ENCODE results near the gene LTBP4. TPM values are rescaled to one million over a fixed set of nuclear protein-coding genes. Genes with fewer than 3 reads are reported as not detected.

LTBP4 gene
- total and polyA plus RNA-seq, 2 of the 13 experiments (the other 11 are each of a cell fraction or from before 2014, with no cell fraction given) = 0.86 to 2.3 TPM

DNA sequence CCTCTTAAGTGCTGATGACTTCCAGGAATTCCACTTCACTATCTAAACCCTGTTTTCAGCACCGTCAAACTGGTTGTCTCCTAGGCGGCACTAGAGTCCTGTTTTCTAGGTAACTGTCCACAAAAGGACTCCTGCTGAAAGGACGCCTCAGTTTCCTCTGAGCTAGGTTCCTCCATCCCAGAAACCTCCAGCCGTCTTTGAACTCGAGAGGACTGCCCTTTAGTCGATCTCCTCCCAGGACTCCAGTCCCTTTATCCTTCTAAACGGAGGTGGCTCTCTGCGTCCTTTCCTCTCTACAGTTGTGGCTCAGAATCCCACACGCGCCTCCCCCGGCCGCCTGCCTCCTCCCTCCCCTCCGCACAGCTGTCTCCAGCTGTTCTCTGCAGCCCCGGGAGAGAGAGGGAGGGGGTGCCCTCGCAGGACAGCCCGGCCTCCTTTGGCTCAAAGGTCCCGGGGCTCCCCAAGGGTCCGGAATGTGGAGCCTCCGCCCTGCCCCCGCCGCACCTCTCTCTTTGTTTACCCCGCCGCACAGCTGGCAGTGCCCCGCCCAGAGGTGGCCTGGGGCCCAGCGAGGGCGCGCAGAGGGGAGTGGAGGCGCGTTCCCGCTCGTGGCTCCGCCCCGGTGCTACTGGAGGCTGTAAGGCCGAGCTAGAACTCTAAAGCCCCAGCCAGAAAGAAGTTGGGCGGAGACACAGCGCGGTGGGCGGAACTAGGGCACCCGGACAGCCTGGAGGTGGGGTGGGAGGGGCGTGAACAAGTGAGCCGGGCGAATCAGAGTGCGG lies 2.4 kb downstream of the LTBP4 start (continued):
- TF ChIP-seq, protein P1, sequence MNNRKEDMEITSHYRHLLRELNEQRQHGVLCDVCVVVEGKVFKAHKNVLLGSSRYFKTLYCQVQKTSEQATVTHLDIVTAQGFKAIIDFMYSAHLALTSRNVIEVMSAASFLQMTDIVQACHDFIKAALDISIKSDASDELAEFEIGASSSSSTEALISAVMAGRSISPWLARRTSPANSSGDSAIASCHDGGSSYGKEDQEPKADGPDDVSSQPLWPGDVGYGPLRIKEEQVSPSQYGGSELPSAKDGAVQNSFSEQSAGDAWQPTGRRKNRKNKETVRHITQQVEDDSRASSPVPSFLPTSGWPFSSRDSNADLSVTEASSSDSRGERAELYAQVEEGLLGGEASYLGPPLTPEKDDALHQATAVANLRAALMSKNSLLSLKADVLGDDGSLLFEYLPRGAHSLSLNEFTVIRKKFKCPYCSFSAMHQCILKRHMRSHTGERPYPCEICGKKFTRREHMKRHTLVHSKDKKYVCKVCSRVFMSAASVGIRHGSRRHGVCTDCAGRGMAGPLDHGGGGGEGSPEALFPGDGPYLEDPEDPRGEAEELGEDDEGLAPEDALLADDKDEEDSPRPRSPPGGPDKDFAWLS (CRISPR knock-in tag; IDR thresholded peaks at IDR 0.05; ENCODE audit: borderline replicate concordance) = 0 out of 2 replicates have a peak, but pooled peaks have one; percentile 62
- TF ChIP-seq NFIC (IDR thresholded peaks at IDR 0.05; ENCODE audit: low read length) (no peak), ZNF780A (CRISPR knock-in tag; IDR thresholded peaks at IDR 0.05) (no peak), ZNF607 (CRISPR knock-in tag; IDR thresholded peaks at IDR 0.05; ENCODE audit: borderline replicate concordance) (0 out of 2 replicates have a peak, but pooled peaks have one; percentile 40), NR2C2 (CRISPR knock-in tag; IDR thresholded peaks at IDR 0.05; ENCODE audit: borderline replicate concordance) (peak; percentile 70; the same call in 1 of the 2 replicates), ZNF382 (CRISPR knock-in tag; IDR thresholded peaks at IDR 0.05; ENCODE audit: borderline replicate concordance) (no peak), RXRA (CRISPR knock-in tag; IDR thresholded peaks at IDR 0.05) (peak; percentile 92), NFKBIZ (CRISPR knock-in tag; IDR thresholded peaks at IDR 0.05) (no peak; the same call in 1 of the 2 replicates), AHR (CRISPR knock-in tag; IDR thresholded peaks at IDR 0.05) (no peak), HOXA3 (CRISPR knock-in tag; IDR thresholded peaks at IDR 0.05) (peak; percentile 89), BORCS8-MEF2B (CRISPR knock-in tag; IDR thresholded peaks at IDR 0.05) (peak; percentile 54)
- TF ChIP-seq, protein P2, sequence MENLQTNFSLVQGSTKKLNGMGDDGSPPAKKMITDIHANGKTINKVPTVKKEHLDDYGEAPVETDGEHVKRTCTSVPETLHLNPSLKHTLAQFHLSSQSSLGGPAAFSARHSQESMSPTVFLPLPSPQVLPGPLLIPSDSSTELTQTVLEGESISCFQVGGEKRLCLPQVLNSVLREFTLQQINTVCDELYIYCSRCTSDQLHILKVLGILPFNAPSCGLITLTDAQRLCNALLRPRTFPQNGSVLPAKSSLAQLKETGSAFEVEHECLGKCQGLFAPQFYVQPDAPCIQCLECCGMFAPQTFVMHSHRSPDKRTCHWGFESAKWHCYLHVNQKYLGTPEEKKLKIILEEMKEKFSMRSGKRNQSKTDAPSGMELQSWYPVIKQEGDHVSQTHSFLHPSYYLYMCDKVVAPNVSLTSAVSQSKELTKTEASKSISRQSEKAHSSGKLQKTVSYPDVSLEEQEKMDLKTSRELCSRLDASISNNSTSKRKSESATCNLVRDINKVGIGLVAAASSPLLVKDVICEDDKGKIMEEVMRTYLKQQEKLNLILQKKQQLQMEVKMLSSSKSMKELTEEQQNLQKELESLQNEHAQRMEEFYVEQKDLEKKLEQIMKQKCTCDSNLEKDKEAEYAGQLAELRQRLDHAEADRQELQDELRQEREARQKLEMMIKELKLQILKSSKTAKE (CRISPR knock-in tag; IDR thresholded peaks at IDR 0.05; ENCODE audit: borderline replicate concordance) = peak; percentile 97
- TF ChIP-seq, protein P3, sequence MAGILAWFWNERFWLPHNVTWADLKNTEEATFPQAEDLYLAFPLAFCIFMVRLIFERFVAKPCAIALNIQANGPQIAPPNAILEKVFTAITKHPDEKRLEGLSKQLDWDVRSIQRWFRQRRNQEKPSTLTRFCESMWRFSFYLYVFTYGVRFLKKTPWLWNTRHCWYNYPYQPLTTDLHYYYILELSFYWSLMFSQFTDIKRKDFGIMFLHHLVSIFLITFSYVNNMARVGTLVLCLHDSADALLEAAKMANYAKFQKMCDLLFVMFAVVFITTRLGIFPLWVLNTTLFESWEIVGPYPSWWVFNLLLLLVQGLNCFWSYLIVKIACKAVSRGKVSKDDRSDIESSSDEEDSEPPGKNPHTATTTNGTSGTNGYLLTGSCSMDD (CRISPR knock-in tag; IDR thresholded peaks at IDR 0.05) = no peak

All from HepG2 (cell line).